ENCODE data around the gene SEC31B.

Gene SEC31B

DNA sequence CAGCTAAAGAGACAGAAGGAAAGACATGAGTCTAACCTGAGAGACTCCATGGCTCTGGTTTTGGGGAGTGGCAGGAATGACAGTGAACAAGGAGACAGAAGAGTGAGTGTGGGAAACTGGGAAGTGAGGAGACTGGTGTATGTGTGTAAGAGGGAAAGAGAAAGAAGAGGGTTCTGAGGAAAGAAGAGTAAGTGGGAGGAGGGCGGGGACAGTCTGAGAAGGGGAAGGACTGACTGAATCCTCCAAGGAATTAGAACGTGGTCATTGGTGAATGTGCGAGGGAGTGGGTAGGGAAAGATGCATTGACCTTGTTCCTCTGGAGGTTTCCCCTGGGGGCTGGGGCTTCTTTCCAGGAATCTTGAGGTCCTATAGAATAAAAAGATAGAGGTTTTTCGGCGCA lies 30.3 kb downstream of the SEC31B start:
- no peak for DNase-seq

GRCh38 chr10:100487529-100487928 lies 32.1 kb downstream of the SEC31B start:
- DNase-seq: no peak

DNA sequence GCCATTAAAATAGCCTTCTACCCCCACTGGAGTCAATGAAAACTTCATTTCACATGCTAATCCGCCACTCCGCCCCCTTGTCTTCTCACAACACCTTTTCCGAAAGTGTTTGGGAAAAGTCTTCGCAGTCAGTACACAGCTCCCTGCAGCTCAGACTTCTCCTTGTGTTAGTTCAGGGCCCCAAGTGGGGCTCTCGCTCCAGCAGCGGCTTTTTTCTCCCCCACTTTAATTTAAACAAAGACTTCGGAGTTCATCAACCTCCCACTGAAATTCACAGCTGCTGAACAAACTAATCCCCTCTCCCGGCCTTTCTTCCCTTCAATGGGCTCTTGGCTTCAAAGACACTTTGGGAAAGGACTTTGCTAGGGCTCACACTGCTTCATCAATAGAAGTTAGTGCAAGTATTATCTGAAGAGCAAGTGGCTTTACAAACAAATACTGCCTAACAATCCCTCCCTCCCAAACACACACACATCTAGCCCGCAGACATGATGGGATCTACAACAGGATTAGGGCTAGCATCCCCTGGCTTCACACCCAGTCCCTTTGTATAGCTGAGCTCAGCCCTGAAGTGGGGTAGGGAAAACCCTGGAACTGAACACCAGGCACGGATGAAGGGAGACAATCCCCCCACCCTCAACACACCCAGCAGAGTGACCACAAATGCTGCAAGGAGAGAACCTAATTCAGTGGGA lies 33.7 kb downstream of the SEC31B start:
- DNase-seq: no peak

- DNase-seq: no peak
These were observed 34.3 kb downstream of the SEC31B start for GRCh38 chr10:100485366-100485765.

DNA sequence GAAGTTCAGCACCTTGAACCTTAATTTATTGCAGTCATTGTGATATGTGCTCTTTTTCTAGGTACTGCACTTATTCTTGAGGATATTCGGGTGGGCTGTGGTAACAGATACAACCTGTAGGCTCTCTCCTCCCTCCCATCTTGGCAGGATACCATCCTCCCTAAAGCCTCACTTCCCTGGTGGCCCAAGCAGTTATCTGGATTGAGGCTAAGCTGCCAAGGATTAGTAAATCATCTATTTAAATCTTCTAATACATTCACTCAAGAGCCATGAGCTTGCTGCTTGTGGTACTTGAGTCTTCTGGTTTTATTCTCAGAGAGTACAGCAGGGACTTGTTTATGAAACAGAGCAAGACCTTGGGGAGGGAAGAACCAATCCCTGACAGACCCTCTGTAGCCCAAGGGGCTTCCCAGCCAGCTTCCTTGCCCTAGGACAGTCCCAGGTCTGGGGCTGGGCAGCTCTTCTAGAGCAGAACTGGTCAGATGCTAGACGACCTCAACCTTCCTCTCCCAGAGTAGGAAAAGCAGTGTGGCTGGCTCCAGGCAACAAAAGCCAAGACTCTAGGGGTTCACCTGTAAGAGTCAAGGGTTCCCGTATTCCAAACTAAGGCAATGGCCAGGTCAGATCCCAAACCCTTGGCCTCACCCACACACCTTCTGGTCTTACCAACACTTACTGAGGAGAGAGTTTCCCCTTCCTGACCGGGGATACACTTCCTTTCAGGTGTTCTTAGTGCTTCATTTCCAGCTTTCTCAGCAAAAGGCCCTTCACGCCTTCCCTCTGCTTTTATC lies 35.6 kb downstream of the SEC31B start:
- DNase-seq: no peak

GRCh38 chr10:100482834-100483185 lies 36.9 kb downstream of the SEC31B start:
- no peak for DNase-seq

DNA sequence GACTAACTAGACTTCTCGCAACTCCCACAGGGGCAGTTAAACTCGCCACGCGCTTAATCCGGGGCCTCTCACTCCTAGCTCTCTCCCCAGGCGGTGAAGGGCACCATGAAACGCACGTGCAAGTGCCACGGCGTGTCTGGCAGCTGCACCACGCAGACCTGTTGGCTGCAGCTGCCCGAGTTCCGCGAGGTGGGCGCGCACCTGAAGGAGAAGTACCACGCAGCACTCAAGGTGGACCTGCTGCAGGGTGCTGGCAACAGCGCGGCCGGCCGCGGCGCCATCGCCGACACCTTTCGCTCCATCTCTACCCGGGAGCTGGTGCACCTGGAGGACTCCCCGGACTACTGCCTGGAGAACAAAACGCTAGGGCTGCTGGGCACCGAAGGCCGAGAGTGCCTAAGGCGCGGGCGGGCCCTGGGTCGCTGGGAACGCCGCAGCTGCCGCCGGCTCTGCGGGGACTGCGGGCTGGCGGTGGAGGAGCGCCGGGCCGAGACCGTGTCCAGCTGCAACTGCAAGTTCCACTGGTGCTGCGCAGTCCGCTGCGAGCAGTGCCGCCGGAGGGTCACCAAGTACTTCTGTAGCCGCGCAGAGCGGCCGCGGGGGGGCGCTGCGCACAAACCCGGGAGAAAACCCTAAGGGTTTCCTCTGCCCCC lies 37.4 kb downstream of the SEC31B start:
- DNase-seq: peak; percentile 47 to 82 (median 77)

DNA sequence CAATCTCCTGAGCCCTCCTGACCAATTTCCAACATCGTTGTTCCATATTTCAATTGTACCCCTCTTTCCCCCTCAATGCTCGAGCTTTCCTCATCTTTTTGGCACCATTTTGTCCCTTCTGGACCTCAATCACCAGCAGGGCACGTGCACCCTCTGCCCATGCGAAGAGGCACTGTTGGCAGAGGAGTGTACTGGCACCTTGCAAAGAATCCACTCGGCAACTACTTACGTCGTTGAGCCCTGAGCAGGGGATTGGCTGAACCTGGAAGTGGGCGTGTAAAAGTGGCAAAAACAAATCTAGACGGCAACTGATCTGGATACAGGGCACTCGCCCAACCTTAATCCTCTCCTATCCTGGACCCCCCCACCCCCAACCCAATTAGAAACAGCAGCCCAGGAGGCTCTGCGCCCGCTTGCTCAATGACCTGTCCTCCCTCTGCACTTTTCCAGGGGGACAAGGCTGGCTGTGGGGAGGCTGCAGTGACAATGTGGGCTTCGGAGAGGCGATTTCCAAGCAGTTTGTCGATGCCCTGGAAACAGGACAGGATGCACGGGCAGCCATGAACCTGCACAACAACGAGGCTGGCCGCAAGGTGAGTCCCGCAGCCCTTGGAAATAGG lies 38.1 kb downstream of the SEC31B start:
- DNase-seq: peak; percentile 73 to 89 (median 78)

GRCh38 chr10:100480002-100480401 lies 39.7 kb downstream of the SEC31B start:
- DNase-seq: no peak

DNA sequence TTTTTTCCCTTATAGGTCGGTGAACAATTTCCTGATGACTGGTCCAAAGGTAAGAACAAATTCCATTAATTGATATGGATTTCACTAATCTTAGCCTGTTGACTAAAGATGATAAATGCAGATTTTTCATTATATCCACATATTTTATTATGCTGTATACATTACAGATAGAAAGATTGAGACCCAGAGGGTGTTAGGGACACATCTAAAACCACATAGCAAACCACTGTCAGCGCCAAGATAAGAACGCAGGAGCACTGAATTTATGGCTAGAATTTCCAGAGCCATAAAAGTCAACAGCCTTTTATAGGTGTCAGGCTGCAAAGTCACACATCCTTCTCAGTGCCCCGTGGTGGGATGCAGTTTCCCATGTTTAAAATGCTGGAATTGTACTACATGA lies 40.6 kb downstream of the SEC31B start:
- no peak for DNase-seq

- no peak for DNase-seq
These were observed 41.7 kb downstream of the SEC31B start for GRCh38 chr10:100477970-100478369.

- no peak for DNase-seq
These were observed 49.3 kb downstream of the SEC31B start for GRCh38 chr10:100470367-100470766.

DNA sequence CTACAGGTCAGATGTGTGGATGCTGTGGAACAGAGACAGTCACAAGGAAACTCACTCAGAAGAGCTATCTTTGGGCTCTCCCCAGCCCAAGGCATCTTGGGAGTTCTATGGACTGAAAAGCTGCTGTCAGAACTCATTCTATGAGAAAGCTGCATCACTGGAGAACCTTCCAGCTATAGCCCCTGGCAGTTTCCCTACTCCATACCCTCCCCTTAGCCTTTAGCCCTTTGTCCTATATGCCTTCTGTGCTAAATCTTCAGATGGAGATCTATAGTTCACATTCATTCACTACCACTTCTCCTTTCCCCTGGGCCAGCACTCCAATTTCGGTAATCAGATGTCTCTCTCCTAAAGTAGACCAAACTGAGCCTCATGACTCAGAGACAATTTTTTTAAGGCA lies 49.9 kb downstream of the SEC31B start:
- no peak for DNase-seq

DNA sequence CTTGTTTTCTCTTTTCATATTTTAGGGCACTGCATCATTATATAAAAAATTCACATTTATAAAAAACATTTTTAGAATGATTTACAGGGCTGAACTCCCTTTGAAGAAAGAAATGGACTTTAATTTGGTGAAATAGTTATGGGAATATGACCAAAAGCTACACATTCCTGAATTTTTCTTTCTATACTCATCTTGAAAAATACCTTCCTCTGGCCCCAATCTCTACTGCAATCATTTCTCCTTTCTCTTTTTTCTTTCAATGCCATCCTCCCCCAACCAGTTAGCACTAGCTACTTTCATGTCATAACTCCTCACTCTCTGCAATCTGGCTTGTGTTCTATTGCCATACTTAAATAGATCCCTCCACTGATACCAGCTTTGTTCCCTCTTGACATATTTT lies 50.7 kb downstream of the SEC31B start:
- no peak for DNase-seq

DNA sequence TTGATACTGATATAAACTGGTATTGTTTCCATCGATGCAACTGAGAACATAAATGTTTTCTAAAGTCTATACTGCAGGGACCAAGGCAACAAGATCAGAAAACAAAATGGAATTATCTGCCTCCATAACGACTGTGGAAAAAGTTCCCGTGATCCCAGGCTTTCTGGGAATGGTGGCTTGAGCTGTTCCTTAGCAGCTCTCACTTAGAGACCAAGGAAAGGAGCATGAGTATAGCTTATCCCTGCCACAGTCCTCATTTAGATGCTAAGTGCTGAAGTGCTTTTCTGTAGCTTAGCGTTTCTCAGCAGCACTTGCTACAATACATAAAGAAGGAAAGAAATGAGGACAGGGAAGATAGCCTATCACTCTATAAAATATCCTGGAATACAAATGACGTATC lies 51.3 kb downstream of the SEC31B start:
- DNase-seq: no peak

- no peak for DNase-seq
These were observed 57.0 kb downstream of the SEC31B start, which contains the start of gene WNT8B for GRCh38 chr10:100462709-100463108. WNT8B (plus strand) TSS chr10:100463009; CDS start chr10:100463169, 160 bp downstream.

GRCh38 chr10:100448951-100449350 lies 70.7 kb downstream of the SEC31B start:
- DNase-seq: no peak

GRCh38 chr10:100447663-100448062 lies 72.0 kb downstream of the SEC31B start:
- DNase-seq: no peak

DNA sequence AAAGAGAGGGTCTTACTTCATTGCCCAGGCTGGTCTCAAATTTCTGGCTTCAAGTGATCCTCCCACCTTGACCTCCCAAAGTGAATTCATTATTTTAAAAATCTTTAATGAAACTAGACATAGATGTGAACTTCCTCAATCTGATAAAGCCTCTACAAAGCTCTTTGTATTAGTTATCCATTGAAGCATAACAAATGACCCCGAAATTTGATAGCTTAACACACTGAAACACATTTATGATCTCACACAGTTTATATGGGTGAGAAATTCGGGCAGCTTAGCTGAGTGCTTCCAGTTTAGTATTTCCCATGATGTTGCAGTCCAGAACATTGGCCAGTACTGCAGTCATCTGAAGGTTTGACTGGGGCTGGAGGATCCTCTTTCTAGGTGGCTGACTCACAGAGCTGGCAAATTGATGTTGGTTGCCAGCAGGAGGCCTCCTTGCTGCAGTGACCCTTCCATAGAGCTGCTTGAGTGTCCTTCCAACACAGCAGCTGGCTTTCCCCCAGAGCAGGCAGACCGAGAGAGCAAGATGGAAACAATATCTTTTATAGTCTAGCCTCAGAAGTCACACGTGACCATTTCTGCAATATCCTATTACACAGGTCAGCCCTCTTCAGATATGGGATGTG lies 73.4 kb downstream of the SEC31B start:
- DNase-seq: no peak

DNA sequence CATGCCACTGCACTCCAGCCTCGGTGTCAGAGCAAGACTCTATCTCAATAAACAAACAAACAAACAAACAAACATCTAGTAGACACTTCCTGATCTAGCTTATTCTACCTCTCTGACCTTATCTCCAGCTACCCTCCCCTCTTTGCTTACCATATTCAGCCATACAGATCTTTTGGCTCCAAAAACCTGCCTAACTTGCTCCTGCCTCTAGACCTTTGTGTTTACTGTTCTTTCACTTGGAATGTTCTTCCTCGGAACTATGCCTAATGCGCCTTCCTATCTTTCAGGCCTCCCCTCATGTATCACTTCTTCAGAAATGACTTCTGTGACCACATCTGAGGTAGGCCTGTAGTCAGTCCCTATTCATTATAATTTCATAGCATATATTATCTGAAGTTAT lies 77.1 kb downstream of the SEC31B start:
- DNase-seq: no peak

GRCh38 chr10:100438674-100439315 lies 80.9 kb downstream of the SEC31B start:
- no peak for DNase-seq

Measured in NCI-H1417 (cell line).